DMS53 (cell line): ENCODE measurements around the gene ELL2.
"Not testable (repeated sequence)": the region's sequence is repeated elsewhere in the genome, so short reads cannot be mapped to it uniquely, and the experiment has no call there.

ENCODE experiments used
- DNase-seq: peaks from one replicate; lab custom pipeline; 2025; lab: John Stamatoyannopoulos, UW

The ELL2 gene

DNA sequence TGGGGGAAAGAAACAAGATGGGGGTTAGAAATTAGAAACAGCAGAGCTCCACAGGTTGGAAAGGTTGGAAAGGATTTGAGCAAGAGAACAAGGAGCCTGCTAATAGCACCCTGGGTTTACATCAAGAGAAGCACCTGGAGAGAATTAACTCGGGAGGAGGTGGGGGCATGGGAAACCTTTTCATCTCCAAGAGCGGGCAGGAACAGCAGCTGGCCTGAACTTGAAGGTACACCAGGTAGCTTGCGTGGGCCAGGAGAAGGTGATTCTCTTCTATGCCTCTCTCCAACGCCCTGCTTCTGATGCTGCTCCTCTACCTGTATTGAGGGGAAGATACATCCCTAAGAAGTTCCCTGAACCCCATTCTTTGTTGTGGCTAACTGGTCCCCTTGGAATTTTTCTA is 102.0 kb downstream of the ELL2 start:
- peak; percentile 35 for DNase-seq

DNA sequence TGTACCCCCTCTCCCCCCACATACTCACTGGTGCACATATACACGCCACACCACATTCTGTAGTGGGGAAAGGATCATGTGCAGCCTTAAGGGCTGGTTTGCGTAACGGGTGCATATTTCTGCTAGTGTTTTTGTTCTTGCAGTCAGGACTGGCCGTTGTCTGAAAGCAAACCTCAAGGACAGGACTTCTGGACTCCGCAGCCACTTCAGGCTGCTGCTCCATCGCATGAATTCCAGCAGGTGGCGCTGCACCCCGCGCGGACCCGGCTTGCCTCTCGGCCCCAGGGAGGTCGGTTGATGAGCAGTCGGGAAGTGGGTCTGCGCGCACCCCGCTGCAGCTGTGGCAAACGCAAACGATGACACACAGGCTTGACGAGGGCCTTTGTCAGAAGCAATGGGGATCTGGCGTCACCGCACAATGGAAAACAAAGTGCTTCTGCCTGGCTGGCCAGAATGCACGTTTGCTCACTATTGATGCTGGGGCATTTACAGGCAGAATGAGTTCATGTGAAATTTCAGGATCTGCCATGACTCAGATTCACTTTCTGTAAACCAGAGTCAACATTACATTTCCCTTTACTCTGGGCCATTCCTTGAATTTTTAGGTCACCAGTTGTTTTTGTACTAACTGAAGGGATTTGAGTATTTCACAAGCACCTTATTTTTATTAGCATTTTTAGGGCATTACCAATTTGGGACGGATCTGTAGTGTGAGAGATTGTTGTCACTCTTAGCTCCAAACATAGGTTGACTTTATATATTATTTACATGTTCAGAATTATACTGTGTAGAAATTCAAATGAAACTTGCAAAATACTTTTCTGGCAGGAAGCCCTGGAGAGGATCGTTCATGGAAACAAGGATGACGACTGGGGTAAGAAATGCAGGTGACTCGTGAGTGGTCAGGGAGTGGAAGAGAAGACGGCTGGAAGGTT is 102.7 kb downstream of the ELL2 start:
- DNase-seq: peak; percentile 97

DNA sequence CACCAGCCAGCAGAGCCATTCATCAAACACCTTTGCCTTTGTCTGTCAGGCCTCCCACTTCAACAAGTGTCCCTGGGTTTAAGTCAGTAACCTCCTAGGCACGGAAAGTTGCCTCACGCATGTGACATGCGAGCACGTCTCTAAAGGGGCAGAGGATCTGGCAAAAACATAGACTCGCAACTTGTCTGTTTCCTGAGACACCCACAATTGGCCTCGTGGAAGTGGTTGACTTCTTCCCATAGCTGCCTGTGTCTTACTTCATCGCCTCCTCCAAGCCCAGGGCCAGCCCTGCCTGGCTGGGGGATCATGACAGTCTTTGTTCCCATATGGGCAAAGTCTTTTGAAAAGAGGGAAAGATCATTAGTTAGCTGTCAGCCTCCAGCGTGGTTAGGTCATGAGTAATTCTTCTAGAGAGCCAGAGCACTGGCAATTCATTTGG is 103.6 kb downstream of the ELL2 start:
- DNase-seq: no peak

DNA sequence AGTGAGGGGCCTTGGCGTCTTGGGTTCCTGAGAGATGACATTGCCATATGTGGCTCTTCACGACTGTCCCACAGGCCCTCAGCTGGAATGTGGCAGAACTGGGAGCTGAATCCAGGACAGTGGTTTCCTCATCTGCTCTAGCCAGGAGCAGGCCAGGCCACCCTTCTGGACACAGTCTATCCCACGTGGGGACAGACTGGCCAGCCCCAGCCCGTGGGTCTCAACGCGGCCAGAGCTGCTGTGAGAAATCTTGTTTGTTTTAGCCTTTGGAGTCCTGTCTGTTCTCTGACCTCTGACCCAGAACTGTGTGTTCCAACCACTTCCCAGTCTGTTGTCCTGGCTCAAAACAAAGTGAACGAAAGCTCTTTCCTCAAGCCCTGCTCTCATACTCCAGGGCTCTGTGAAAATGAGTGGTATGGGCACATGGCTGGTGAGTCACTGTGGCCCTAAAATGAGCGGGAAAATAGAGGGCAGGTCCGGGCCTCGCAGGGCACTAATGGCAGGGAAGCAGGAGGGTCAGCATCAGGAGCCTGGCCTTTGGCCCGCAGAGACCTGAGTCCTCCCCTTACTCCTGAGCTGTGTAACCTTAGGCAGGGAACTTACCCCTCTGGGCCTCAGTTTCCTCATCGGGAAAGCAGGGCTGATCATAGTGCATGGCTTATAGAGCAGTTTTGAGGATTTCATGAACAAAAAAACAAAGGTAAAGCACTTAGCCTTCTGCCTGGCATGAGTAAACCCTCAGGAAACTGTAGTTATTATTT is 104.3 kb downstream of the ELL2 start:
- no peak for DNase-seq

DNA sequence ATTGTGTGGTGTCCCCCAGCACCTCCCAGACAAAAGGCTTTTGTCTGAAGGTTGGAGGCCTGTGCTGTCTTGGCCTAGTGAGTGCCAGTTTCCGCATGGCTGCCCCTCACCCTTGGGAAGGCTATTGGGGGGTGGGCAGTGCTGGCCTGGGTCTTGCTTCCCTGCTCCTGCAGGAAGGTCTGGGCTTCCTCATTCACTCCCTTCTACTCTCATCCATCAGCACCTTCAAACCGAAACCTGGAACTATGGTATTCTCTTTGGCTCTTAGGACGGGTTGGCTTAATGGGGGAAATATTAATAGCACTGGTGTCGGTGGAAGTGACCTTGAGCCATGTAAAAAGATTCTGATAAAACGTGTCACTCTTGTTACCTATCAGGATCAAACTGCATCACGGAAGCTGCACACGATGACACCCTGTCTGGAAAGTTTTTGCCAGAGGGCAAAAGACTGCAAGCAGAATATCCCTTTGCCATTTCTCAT is 105.1 kb downstream of the ELL2 start:
- DNase-seq: no peak

DNA sequence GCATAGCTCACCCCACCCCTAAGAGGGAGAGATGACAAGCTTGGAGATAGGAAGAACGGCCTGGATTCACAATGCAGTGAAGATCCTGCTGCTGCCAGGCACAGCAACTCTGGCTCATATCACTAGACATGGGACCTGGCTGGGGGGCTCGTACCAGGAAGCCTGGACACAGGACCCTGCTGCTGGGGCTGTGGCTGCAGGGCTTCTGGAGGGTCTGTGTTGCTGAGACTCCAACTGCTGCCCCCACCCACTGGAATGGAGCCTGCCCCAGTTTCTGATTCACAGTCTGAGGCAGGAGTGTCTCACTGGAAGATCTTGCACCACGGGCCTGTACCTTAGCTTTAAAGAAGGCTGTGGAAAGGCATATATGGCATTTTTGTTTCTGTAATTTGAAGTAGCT is 108.2 kb downstream of the ELL2 start:
- DNase-seq: no peak

DNA sequence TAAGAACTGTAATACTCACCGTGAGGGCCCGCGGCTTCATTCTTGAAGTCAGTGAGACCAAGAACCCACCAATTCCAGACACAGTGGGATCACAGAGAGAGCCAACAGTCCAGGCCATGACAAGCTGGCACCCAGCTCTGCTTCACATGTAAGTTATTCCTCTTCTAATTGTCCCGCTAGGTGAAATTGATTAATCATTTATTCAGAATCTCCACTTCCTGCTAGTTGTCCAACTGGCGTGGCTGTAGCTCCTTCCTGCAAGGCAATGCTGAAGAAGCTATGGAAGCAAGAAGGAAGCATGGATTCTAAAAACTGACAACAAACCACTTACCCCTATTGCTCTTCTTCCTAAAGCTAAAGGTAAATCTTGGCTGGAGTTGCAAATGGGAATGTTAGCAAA is 109.1 kb downstream of the ELL2 start:
- DNase-seq: no peak

DNA sequence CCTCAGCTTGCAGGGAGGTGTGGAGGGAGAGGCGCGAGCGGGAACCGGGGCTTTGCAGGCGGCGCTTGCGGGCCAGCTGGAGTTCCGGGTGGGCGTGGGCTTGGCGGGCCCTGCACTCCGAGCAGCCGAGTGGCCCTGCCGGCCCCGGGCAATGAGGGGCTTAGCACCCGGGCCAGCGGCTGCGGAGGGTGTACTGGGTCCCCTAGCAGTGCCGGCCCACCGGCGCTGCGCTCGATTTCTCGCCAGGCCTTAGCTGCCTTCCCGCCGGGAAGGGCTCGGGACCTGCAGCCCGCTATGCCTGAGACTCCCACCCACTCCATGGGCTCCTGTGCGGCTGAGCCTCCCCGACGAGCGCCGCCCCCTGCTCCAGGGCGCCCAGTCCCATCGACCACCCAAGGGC is 110.5 kb downstream of the ELL2 start:
- not testable (repeated sequence) for DNase-seq

DNA sequence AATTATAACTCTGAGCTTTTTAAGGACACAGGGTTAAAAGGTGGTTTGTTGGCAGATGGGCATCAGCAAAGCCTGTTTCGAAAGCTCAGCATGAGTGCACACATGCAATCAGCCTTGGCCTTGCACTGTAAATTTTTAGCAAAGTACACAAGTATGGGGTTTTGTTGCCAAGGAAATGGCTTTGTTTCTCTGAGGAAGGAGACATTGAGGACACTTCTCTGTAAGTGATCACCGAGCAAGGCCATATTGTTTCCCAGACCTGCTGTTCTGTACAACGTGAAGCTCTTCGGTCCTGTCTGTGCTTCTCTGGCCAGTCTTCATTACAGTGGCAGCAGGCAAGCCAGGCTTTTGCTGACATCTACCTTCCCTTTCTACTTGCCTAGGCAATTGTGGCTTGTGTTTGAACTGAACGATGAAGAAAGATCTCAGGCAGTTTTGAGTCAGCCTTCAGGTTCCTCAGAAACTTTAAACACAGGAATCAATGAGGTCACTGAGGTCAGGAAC is 111.2 kb downstream of the ELL2 start:
- no peak for DNase-seq

DNA sequence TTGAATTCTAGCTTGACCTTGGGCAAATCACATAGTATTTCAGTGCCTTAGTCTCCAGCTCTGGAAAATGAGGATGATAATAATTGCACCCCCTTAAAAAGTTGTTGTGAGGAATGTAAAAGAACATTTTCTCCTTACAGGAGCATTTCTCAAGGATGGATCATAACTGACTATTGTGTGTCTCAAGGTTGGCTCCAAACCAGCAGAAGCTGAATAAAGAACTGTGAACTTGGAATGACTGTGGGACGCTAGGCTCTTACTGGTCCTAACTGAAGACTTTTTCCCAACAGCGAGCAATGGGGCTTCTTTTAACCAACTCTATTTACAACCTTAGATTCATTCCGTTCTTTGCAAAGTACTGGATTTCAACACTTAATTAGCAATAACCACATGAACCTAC is 113.0 kb downstream of the ELL2 start:
- no peak for DNase-seq

DNA sequence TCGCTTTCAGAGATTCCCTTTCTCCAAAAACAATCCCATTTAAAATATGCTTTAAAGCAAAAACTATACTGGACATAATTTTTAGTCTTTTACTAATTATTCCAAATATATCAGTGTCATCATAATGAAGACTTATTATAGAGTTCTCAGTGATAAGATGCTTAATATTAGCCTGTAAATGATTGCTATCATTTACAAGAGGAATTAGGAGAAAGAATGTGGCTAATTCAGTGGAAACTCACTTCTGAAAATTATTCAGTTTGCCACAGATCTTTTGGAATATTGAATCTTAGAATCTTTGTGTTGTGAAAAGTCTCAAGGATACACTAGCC is 114.4 kb downstream of the ELL2 start:
- DNase-seq: no peak

DNA sequence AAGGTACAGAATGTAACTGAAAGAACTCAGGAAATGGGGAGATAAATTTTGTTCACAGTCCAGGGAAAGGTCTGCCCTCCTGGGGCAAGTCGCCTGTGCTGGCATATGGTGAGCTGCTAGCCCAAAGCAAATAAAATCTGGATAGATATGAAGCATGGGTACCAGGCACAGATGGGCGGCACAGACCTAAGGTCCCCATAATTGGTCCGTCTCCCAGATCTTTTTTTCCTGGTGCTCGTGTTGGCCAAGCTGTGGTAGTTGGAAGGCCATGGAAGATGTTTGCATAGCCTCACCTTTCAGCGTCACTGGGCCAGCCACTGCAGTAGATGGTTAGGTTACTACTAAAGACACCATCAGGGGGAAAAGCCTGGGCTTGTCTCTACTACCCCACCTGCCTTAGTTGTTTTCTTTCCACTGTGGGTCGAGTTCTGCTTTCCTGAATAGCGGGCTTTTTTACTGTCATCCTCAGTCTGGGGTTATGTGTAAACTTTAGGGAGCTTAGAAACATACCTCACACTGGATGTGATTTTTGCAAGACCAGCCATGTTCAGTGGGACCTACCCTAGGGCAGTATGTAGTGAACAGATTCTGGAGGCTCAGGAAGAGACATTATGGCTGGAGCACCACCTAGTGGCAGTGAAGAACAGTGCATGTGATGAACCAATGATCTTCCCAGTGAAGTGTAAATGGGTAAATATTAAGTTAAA is 114.9 kb downstream of the ELL2 start:
- DNase-seq: peak; percentile 80

DNA sequence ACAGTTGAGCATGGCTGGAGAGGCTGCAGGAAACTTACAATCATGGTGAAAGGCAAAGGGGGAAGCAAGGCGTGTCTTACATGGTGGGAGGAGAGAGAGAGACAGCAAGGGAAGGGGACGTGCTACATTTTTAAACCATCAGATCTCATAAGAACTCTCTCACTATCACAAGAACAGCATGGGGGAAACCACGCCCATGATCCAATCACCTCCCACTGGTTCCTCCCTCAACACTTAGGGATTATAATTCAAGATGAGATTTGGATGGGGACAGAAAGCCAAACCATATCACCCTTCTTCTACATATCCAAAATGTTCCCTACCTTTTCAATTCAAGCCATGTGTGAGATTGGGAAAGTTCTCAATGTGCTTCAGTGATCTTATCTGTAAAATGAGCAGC is 116.3 kb downstream of the ELL2 start:
- no peak for DNase-seq

DNA sequence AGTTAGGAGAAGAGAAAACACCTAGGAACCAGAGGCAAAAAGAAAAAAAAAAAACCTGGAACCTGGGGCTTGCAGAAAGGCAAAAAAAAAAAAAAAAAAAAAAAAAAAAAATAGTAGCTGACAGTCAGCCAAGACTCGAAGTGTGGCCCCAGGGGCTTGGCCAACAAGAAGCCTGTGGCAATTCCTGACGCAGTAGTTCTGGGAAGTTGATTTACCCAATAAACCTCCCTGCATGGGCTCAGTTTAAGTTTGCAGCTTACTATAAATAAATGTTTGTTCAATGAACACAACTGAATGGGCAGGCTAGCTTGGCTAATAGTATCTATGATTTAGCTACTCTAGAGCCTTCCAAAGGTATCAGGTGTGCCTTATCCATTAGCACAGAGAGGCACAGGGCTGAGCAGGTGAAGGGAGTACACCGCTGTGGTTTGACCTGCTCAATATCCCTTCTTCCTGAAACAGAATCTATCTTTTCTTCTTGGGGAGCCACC is 117.9 kb downstream of the ELL2 start:
- no peak for DNase-seq

DNA sequence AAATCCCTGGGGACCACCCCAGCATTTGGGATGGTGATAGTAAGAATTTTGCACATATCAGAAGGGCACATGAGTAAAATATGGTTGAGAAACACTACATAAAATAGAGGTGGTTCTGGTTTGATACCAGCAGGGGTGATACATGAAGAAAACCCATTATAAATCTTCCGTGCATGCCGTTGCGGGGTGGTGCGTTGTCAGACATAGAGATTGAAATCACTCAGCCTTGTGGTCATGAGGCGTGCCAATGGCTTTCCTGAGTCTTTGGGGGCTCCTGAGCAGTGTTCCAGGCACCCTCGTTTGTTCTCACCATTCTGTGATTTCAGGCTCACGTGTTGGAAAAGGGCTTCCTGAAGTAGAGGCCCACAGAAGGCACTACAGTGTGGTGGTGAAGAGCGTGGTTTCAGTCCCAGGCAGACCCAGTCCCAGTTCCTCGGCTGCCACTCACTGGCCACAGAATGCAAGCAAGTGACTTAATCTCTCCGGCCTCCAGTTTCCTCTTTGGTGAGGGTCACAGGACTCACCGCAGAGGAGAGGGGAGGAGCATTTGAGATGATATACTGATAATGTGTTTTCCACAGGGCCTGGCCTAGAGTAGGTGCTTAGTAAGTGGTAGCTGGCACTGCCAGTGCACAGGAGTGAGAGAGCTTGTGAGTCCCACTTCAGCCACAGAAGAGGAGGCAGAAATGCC is 118.7 kb downstream of the ELL2 start:
- peak; percentile 49 for DNase-seq

DNA sequence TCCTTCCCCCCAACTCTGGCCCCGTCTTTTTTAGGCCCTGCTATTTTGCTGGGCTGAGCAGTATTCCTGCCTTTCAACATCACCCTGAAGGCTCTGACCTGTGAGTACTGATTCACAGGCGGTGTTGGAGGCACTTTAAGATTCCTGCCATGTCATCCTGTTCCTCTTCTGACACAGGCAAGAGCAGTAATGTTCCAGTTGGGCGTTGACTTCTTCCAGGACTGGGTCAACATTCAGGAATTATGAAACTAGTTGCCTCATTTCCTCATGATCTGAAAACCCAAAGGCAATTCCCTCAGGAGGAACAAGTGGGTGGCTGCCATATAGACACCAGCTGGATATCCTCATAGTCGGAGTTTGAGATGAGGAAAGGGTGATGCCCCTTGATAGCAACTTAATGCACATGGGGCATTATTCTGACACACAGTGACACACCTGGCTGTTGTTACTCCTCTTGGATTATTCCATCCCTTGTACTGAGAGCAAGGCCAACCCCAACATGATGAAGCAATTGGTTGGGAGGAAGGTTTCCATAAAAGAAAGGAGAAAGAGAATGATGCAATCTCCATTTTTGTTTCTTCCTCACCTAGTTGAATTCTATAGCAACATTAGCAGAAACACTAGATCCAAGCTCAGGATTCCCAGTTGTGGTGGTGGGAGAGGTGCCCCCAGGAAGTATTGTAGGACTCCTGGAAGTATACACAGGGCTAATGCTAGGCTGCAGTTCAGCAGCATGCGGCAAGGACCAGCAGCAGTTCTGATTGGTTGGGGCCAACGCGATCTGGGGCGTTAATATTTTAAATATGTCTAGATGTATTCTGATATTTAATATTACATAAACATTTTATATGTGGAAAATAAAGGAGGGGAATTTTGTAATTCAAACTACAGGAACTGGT is 119.5 kb downstream of the ELL2 start:
- DNase-seq: peak; percentile 10

DNA sequence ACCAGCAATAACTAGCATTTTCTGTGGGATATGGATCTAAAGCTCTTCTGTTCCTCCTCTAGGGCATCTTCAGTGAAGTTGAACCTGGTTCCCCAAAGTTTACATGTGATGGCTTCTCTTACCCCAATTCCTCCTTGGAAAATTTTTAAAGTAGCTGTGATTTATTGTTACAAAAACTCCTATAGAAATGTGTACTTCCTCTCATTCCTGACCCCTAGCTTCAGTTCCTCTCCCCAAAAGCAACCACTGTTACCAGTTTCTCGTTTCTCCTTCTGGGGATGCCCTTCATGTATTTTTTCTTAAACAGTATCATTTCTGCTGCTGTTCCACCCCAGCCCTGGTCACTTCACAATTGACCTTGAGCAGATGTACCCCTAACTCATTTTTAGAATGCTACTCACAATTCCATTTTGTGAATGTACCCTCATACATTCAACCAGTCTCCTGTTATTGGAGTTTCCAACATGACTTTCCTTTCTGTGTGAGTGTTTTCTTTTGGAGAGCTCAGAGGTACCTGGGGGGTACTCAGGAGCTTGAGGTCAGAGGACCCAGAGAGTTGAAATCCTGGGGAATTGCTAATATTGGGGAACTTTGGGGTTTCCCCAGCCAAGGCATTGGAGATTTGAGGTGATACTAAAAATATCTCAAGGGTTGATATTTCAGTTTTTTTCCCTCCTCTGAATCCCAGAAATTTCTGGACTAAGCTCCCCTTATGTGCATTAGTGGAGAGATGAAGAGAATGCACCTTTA is 120.5 kb downstream of the ELL2 start:
- DNase-seq: no peak

DNA sequence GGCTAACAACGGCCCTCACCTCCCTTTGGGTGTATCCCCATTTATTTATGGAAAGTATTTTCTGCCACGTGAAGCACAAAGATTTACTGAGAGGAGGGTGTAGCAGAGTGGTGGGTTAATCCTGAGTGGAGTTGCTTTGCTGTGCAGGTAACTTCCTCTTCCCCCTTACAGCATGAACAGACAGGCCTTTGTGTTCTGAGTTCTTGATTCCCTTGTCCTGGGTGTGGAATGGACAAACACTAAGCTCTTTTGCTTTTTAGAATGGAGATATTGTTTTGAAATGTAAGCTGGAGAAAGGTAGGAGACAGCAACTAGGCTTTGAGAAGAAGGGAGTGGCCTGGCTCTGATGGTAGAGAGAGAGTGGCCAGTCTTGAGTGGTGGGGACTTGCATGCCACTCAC is 122.0 kb downstream of the ELL2 start:
- no peak for DNase-seq

DNA sequence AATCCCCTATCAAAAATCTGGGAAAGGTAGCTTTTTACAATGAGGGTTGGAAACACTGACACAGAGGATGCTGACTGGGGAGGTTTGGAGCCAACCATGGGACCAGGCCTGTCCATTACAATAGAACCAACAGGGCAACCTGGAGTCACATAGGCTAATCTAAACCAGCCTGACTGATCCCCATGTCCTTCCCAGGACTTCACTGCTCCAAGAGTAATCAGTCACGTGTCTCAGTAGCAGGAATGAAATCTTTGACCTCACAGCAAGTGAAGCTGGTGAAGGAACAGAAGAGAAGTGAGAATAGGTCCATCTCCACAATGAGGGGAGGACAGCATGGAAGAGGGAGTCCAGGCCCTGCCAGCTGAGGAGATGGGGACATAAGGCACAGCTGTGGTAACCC is 123.1 kb downstream of the ELL2 start:
- no peak for DNase-seq

DNA sequence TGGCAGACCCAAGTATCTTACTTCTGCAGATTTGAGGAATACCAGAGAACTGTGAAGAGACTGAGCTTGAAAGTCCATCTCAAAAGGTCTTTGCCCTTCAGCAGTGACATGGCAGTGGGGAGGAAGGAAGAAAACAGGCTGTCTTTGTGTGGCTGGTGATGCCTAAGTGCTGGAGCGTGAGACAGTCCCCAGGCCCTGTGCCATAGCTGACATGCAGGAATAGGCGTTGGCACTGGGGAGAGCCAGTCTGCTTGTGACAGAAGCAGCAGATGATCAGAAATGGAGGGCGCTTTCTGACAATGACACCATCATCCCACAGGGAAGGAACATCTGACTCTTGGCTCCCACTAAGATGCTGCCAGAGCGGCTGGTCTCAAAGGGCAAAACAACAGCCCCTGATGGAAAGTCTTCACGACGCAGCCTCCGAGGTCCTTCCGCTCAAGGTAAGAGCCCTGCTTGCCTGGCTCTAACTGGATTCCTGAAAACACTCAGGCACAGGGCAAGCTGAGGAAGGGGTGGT is 123.6 kb downstream of the ELL2 start:
- no peak for DNase-seq
